ENCODE measurements around the gene SBNO2. TPM values are rescaled to one million over a fixed set of nuclear protein-coding genes. Genes with fewer than 3 reads are reported as not detected.

The SBNO2 gene
- total RNA-seq, 1 donor from 2014 or later = 91.6 TPM

GRCh38 chr19:1163283-1163933, 10.7 kb downstream of the SBNO2 start:
- intact Hi-C loops (cut with DNase I) = no loop called here
- peak overlapping the region; percentile 49 for H3K27ac ChIP-seq
- peak overlapping the region; percentile 29 for H3K4me3 ChIP-seq
- ATAC-seq = peak; percentile 25 to 55
- peak; percentile 85 for DNase-seq
- peaks cover 12% of the 10 kb centered on the region for H3K36me3 ChIP-seq
- no peaks in the 10 kb centered on the region for H3K27me3 ChIP-seq (ENCODE audit: low read depth)
- H3K4me1 ChIP-seq = peaks cover 38% of the 10 kb centered on the region
- TF ChIP-seq CTCF (IDR thresholded peaks at IDR 0.05) = no peak
- H3K9me3 ChIP-seq = no peaks in the 10 kb centered on the region

GRCh38 chr19:1162404-1163282, 11.4 kb downstream of the SBNO2 start:
- H3K4me3 ChIP-seq = no peak overlapping the region
- intact Hi-C loops (cut with DNase I) = no loop called here
- no peak for TF ChIP-seq CTCF (IDR thresholded peaks at IDR 0.05)
- H3K9me3 ChIP-seq = no peaks in the 10 kb centered on the region
- peaks cover 31% of the 10 kb centered on the region for H3K4me1 ChIP-seq
- DNase-seq = peak; percentile 47
- H3K36me3 ChIP-seq = peaks cover 12% of the 10 kb centered on the region
- H3K27me3 ChIP-seq (ENCODE audit: low read depth) = no peaks in the 10 kb centered on the region
- no peak for ATAC-seq
- peak overlapping the region; percentile 31 for H3K27ac ChIP-seq

- intact Hi-C loops (cut with DNase I) = no loop called here
- Histone ChIP-seq H3K27me3 (ENCODE audit: low read depth) (no peaks in the 10 kb centered on the region), H3K27ac (peak overlapping the region; percentile 46), H3K36me3 (peaks cover 8% of the 10 kb centered on the region), H3K4me1 (peaks cover 22% of the 10 kb centered on the region), H3K9me3 (no peaks in the 10 kb centered on the region), H3K4me3 (no peak overlapping the region)
- DNase-seq (peak; percentile 88), ATAC-seq (peak; percentile 67 to 72)
- TF ChIP-seq CTCF (IDR thresholded peaks at IDR 0.05) = no peak
Measured at GRCh38 chr19:1161716-1162115, 12.4 kb downstream of the SBNO2 start.

GRCh38 chr19:1159864-1160595, 14.0 kb downstream of the SBNO2 start:
- H3K27me3 ChIP-seq (ENCODE audit: low read depth) = no peaks in the 10 kb centered on the region
- no peak for ATAC-seq
- no peak for DNase-seq
- TF ChIP-seq CTCF (IDR thresholded peaks at IDR 0.05) = no peak
- H3K9me3 ChIP-seq = no peaks in the 10 kb centered on the region
- intact Hi-C loops (cut with DNase I) = no loop called here
- H3K4me3 ChIP-seq = no peak overlapping the region
- H3K4me1 ChIP-seq = peaks cover 34% of the 10 kb centered on the region
- H3K27ac ChIP-seq = no peak overlapping the region
- peaks cover 5% of the 10 kb centered on the region for H3K36me3 ChIP-seq

- intact Hi-C loops (cut with DNase I) = no loop called here
- Histone ChIP-seq H3K27me3 (ENCODE audit: low read depth) (no peaks in the 10 kb centered on the region), H3K9me3 (no peaks in the 10 kb centered on the region), H3K36me3 (peaks cover 7% of the 10 kb centered on the region), H3K4me3 (no peak overlapping the region), H3K4me1 (peaks cover 41% of the 10 kb centered on the region), H3K27ac (no peak overlapping the region)
- ATAC-seq (no peak), DNase-seq (no peak)
- TF ChIP-seq CTCF (IDR thresholded peaks at IDR 0.05) = no peak
Measured at GRCh38 chr19:1158885-1159448, 15.1 kb downstream of the SBNO2 start.
